Metanephros (tissue), 2 donors: Measurements from ENCODE around the gene SEPTIN6. TPM values are rescaled to one million over a fixed set of nuclear protein-coding genes. Genes with fewer than 3 reads are reported as not detected.

Experiments used
- small RNA-seq: library from RNA; depleted of rRNA; stranded (forward); fragments of <200 nt; gene quantifications from one replicate; pipeline ENCODE3, GENCODE V24; 2014; ENCODE audit warnings: low replicate concordance
- total RNA-seq: library from RNA; depleted of rRNA; stranded (reverse); fragments of >200 nt; gene quantifications from one replicate; pipeline ENCODE4 v1.2.3, GENCODE V29; 2014

Gene SEPTIN6
- 30.0 TPM for total RNA-seq

DNA sequence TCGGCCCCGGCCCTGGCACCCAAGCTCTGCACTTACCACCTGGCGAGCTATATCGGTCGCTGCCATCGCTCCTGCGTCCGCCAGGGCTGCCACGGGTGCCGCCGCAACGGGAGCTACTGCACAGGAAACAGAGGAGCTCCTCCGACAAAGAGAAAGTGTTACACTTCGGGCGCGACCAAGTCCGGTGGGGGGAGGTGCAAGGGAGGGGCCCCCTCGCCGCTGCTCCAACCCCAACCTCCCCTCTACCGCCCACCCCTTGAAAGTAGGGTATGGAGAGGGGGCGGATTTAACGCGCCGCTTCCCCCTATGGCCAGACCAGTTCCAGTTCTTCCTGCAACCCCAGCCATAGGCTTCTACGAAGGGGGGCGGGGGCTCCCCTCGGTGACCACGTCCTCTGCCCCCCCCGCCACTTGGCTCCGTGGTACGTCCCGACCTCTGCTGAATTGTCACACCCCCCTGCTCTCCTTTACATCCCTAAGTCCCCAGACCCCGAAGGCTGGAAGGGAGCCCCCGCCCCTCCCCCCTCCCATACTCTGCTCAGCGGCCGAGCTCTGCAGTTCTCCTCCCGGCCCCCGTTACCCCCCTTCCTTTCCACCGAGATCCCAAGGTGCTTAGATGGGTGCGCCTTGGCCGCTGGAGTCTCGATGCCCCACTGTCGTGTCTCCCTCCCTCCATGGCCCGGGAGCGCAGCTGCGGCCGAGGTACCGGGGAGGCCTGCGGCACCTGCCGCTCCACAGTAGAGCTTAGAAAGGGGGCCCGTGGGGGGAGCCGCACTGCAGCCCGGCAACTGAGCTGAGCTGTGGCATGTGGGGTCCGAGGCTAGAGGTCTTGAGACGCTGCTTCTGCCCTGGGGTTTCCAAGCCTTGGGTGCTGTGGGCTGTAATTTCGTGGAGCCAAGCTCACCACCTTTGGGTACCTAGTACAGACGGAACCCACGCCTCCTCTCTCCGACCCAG lies at the start of gene SEPTIN6:
Gene SEPTIN6 (minus strand): TSS at position 129 of the 956 bp plus-strand sequence. CDS start 63 bp downstream, at position 66.

Small RNA genes lying within 50 kb of the gene (small RNA-seq; reads per million reads assigned to genes)
- 4.1 reads per million, percentile 93 among the genes with 10 or more reads in this experiment for gene MIR766

Other genes starting within 250 kb of the SEPTIN6 start
- gene SLC25A5, start 224.7 kb downstream of the SEPTIN6 start, total RNA-seq = 227 TPM
- gene STEEP1, start 127.8 kb downstream of the SEPTIN6 start, total RNA-seq = 31.6 TPM
- gene UBE2A, start 118.6 kb downstream of the SEPTIN6 start, total RNA-seq = 40.2 TPM
- 8.3 TPM for gene NKRF, start 86.7 kb downstream of the SEPTIN6 start, total RNA-seq
- 1.2 TPM for gene SOWAHD, start 65.4 kb upstream of the SEPTIN6 start, total RNA-seq
- 1,011 TPM for gene RPL39, start 98.5 kb upstream of the SEPTIN6 start, total RNA-seq
- gene UPF3B, start 159.8 kb upstream of the SEPTIN6 start, total RNA-seq = 4.8 TPM
- 9.0 TPM for gene RNF113A, start 178.6 kb upstream of the SEPTIN6 start, total RNA-seq
- gene NDUFA1, start 178.7 kb upstream of the SEPTIN6 start, total RNA-seq = 63.0 TPM
- gene AKAP14, start 202.7 kb upstream of the SEPTIN6 start, total RNA-seq = not detected